Amniotic epithelial cell (primary cell): ENCODE data around the gene MFGE8.
"Not testable (repeated sequence)": the region's sequence is repeated elsewhere in the genome, so short reads cannot be mapped to it uniquely, and the experiment has no call there.

Experiments
- DNase-seq: peaks from one replicate; pipeline ENCODE4 v3.0.0-alpha.2; 2010; ENCODE audit warnings: low read depth

Gene MFGE8, protein sequence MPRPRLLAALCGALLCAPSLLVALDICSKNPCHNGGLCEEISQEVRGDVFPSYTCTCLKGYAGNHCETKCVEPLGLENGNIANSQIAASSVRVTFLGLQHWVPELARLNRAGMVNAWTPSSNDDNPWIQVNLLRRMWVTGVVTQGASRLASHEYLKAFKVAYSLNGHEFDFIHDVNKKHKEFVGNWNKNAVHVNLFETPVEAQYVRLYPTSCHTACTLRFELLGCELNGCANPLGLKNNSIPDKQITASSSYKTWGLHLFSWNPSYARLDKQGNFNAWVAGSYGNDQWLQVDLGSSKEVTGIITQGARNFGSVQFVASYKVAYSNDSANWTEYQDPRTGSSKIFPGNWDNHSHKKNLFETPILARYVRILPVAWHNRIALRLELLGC

DNA sequence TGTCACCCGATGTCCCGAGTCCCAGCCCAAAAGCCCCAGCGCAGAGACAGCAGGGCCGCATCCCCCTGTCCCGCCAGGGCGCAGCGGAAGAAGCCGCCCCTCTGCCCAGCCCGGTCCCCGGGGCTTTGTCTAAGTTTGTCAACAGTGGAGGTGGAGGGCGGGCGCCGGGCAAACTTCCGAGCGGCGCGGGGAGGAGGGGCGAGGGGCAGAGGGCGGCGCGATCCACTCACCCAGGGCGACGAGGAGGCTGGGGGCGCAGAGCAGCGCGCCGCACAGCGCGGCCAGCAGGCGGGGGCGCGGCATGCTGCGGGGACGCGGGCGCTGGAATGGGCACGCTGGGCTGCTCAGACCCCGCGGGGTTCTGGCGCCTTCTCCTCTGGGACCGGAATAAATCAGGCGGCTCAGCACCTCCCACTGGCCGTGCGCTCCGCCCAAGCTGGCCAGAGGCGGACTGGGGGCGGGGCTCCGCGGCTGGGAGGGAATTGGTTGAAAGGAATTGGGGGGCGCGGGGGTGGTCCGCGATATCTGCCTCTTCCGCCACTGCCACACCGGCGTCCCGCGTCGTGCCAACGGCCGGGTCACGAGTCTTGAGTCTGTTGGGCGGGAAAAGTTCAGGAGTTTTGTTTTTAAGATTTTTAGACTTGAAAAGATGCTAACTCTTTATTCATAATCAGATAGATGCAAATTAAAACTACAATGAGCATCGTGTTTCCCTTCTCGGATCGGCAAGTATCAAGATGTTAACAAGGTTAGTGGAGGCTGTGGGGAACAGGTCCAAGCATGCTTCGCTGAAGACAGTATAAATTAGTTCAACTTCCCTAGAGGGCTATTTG lies at the start of gene MFGE8:
TSS of gene MFGE8 (minus strand) at position 363 of the 833 bp plus-strand sequence. CDS start at position 303, 60 bp downstream.
- peak; percentile 75 for DNase-seq

DNA sequence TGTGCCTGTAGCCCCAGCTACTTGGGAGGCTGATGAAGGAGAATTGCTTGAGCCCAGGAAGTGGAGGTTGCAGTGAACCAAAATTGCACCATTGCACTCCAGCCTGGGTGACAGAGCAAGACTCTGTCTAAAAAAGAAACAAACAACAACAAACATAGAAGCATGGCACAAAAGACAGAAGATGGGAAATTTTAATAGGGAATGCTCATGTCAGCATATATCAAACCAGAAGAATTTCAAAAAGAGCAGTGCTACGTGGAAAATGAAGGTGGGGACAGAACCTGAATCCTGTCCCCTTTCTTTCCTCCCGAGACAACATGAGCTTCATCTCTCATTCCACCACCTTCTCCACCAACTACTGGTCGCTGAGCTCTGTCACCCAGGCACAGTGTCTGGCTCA lies 46.3 kb upstream of the MFGE8 start:
- DNase-seq, result no peak

DNA sequence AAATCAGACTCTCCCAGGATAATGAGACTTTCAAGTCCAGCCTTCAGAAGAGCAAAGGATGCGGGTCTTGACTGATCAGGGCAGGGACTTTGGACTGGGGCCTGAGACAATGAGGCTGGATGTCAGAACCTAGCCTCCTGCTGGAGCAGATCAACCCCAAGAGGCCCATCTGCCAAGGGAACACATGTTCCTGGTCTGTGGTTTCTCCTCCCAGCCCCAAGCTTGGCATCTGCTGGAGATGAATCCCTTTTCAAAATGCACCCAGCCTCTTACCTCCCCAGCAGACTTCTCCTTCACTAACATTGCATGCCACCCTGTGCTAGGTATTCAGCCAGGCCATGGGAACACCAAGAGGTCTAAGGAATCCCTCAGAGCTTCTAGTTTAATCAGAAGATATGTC lies 43.7 kb upstream of the MFGE8 start:
- peak; percentile 20 for DNase-seq

DNA sequence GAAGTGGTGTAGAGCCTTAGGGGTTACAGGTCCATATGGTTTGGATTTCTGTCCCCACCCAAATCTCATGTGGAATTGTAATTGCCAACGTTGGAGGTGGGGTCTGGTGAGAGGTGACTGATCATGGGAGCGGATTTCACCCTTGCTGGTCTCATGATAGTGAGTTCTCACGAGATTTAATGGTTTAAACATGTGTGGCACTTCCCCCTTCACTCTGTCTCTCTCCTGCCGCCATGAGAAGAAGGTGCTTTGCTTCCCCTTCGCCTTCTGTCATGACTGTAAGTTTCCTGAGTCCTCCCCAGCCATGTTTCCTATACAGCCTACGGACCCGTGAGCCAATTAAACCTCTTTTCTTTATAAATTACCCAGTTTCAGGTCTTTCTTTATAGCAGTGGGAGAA lies 43.1 kb upstream of the MFGE8 start:
- no peak for DNase-seq

DNA sequence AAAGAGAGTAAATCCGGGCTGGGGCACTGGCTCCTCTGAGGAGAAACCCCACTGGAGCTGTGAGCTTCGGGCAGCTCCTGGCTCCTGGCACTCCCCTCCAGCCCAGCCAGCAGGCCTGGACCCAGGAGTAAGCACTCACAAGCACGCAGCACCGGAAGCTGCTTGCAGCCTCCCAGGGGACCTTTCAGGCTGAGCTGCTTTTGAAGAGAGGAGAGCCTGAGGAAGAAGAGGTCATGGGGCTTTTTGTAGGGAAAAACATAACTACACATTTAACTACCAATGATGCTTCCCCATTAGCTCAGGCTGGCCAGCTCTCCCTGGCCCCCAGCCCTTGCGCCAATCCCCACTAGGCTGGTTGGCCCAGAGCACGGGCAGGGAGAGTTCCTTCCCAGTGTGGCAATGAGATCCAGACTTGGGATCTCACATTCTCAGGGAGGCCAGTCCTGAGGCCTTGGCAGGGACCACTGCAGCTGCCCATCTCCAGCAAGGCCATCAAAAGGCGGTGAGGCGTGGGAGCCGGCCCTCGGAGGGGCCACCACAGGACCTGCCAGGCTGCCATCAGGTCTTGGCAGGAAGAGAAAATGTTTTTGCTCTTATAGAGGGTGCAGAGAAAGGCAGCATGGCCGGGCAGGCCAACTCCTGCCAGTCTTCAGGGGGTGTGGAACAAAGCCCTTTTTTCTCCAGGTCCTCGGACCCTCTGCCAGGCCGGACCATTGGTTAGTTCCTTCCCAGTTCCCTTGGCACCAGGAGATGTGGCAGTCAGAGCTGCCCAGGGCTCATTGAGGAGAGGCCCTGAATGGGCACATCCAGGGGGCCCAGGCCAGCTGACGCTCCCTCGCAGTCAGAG lies 41.5 kb upstream of the MFGE8 start:
- no peak for DNase-seq

DNA sequence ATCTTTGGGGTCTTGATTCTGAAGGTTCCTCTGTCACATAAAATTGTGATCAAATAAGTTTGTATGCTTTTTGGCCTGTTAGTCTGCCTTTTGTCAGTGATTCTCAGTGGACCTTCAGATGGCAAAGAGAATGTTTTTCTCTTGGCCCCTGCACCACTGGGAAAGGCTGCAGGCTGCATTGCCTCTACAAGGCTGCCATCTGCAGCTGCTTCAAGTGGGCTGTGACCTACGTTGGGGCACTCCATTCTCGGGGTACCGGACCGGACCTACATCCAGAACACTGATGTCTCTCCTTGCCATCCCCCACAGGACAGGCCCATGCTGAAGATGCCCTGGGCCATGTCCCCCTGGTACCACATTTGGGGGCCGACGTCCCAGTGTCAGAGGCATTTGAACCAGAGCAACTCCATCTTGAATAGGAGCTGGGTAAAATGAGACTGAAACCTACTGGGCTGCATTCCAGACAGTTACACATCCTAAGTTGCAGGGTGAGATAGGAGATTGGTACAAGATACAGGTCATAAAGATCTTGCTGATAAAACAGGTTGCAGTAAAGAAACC lies 37.5 kb upstream of the MFGE8 start:
- no peak for DNase-seq

DNA sequence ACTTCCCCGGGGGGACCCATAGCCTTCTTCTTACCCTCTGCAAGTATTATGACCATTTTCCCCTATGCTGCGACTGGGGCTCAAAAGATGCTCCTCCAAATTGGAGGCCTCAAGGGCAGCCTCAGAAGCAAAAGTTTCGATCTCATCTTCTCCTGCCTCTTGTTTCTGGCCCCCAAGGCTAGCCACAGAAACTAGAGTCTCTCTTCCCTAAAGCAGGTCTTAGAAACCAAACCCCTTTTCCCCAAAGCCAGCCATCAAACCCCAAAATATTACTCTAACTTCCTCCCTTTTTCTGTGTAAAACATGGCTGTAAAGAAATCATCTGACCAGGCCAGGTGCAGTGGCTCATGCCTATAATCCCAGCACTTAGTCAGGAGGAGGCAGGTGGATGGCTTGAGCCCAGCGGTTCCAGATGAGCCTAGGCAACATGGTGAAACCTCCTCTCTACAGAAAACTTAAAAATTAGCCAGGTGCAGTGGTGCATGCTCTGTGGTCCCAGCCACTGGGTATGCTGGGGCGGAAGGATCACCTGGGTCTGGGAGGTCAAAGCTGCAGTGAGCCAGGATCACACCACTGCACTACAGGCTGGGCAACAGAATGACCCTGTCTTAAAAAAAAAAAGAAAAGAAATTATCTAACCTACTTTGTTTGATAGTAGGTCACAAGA lies 36.7 kb upstream of the MFGE8 start:
- DNase-seq, result no peak

DNA sequence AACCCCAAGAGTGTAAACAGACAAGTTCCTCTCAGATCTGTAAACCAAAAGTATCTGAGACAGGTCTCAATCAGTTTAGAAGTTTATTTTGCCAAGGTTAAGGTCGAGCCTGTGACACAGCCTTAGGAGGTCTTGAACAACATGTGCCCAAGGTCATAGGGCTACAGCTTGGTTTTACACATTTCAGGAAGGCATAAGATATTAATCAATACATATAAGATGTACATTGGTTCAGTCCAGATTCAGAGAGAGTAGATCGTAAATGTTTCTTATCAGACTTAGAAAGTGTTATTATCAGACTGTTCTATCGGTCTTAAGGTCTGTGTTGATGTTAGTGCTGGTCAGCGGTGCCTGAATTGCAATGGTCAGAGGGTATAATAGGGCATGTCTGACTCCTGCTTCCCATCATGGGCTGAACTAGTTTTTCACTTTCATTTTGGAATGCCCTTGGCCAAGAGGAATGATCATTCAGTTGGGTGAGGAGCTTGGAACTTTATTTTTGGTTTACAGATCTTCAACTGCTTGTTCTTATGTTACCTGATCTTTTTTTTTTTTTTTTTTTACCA lies 27.0 kb upstream of the MFGE8 start:
- peak; percentile 38 for DNase-seq

DNA sequence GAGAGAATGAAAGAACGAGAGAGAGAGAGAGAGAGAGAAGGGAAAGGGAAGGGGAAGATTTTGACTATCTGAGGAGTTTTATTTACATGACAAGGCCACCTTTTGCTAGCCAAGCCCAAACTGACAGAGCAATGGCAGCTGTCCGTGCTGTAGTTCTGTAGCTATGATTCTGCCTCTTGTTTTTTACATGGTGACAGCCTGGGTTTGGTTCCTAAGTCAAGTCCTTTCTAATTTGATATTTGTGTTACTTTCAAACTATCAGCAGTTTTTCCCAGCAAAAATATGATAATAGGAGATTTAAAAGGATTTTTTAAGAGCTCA lies 26.3 kb upstream of the MFGE8 start:
- DNase-seq, result no peak

DNA sequence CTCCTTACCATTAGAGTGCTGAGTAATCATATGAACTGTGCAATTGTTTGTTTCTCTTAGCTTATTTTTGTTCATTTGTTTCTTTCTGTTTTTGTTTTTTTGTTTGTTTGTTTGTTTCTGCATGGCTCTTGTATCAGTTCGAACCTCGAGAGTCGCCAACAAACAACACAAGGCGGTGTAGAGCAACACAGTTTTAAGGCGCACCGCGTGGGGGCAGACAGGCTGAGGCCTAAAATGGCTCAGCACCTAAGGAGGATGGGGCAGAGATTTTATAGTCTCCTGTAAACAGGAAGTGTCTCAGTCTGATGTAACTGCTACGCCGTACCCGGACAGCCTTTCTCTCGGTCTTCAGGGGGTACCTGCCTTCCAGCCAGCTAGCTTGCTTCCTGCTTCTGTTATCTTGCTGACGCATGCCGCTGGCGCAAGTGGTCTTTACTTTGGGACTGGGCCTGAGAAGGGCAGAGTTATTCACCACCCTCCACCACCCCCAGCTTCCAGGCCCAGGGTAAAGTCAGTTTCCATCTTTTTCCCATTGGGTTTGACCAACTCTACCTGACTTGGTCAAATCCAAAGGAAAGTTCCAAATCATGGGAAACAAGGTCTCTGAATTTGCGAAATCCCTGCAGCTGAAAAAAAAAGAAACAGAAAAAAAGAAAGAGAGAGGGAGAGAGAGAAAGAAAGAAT lies 25.8 kb upstream of the MFGE8 start:
- DNase-seq, result no peak

DNA sequence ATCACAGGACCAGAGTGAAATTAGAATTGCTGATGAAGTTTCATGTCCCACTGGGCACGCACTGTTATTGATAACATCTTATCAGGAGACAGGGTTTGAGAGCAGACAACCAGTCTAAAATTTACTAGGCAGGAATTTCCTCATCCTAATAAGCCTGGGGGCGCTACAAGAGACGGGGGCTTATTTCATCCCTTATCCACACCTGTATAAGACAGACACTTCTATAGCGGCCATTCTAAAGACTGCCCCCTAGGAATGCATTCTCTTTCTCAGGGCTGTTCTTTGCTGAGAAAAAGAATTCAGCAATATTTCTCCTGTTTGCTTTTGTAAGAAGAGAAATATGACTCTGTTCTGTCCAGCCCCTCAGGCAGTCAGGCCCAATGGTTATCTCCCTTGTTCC lies 21.3 kb upstream of the MFGE8 start:
- DNase-seq, result not testable (repeated sequence)

DNA sequence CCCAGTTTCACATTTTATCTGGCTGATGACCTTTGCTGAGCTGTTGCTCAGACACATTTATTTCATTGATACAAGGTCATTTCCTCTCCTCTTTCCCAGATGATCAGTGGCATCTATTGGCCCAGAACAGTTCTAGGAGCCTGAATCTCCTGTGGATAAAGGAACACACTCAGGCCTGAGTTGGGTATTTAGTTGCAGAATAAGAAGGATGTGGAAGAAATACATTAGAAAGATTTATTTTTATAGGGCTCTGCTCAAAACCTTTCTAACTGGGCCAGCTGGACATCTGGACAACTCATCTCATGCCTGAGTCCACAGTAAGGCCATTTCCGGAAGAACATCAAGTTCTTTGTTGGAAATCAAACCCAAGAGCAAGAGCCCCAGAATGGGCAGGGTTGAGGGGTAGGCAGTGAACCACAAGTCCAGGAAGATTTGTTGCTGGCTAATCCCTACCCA lies 19.7 kb upstream of the MFGE8 start:
- no peak for DNase-seq

DNA sequence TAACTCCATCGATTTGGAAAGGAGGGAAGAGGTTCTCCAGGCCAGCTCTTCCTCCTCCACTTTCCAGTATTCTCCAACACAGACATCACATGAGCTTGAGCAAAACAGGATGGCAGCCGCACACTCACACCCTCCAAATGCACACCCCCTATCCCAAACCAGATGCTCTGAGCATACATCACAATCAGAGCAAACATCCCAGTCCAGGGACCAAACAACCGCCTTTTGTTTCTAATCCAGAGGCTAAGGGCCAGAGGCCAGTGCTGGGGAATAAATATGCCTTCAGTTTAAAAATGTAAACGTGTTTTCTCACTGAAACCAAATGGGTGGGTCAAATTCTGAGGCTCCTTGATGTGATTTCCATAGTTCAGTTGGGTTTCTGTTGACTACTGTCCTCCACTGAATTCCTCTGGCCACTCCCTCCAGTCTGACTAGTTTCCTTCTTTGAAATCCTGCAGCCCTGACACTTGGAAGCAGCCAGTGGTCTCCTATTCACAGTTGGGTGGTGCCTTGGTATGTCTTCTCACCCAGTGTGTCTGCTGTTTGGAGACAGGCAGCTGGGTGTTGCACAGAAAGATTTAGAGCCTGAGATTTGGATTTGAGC lies 19.2 kb upstream of the MFGE8 start:
- DNase-seq, result no peak

DNA sequence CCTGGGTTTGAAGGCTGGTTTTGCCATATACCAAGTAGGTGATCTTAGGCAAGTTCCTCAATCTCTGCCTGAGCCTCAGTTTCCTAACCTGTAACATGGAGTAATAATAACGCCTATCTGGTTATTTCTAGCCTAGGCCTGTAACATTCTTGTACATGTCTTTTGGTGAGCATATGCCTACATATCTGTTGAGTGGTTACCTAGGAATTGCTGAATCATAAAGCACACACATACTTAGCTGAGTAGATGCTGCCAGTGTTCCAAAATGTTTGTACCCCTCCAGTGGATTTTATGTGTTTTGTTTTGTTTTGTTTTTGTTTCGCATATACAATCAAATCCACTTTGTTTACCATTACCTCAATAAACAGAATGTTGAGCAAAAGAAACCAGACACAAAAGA lies 17.4 kb upstream of the MFGE8 start:
- DNase-seq, result no peak

DNA sequence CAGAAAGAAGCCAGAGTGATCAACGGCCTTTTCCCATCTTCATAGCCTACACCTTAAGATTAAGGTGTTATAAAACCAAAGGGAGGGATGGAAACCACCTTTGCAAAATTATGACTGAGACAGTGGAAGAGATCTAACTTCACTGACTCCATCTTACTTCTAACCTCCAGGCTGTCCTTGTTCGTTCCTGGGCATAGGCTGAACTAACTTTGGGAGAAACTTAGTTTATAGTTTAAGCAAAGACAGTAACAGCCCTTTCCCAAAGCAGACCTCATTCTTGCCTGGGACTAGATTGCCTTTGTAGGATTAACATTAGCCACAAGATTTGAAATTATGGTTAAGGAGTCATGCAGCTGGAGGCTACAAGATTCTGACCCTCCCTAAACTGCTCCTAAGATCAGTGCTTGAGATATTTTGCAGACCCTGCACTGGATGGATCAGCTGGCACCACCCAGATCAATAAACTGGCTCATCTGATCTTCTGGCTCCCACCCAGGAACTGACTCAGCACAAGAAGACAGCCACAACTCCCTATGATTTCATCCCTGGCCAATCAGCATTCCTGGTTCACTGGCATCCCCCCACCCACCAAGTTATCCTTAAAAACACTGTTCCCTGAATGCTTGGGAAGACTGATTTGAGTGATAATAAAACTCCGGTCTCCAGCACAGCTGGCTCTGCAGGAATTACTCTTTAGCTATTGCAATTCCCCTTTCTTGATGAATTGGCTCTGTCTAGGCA lies 16.3 kb upstream of the MFGE8 start:
- peak; percentile 45 for DNase-seq

DNA sequence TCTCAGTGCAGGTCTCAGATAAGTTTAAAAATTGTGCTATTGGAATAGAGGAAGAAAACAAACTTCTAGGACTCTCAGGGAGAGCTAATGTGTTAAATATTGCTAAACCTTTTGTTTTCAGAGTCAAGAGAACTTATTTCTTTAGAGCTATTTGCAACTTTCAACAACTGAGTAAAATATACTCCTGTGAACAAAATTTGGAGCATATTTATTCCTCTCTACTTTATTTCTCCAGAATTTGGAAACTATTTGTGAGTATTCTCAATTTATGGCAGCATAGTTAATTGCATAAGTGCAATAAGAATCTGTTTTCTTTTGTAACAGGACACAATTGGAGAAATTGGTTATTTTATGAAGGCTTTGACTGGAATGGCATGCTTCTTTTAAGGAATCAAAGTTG lies 15.0 kb upstream of the MFGE8 start:
- DNase-seq, result not testable (repeated sequence)

DNA sequence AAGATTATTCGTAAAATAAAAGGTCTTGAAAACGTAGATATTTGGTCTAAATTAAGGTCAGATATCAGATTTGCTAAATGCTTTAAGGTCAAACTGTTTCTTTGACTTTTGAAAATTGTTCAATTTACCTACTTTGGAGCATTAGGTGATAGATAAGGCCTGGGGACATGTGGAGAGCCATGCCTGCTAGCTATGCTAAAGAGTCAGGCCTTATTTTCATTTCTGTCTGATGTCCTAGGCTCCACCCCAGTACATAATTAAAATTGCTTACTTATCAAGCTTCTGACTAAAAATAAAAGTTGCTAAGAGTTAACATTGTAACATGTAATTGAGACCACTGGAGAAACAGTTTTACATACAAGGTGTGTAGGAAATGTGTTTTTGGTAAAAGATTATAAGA lies 12.5 kb upstream of the MFGE8 start:
- not testable (repeated sequence) for DNase-seq

DNA sequence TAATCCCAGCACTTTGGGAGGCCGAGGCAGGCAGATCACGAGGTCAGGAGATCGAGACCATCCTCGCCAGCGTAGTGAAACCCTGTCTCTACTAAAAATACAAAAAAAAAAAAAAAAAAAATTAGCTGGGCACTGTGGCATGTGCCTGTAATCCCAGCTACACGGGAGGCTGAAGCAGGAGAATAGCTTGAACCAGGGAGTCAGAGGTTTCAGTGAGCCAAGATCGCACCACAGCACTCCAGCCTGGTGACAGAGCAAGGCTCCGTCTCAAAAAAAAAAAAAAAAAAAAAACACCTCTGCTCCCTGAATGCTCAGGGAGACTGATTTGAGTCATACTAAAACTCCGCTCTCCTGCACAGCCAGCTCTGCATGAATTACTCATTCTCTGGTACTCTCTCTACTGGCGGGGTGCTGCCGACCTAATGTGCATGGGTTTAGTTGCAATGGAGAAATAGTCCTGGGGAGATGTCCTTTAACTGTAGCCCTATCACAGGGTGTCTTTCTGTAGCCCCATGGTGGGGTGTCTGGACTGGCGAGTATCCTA lies 7.8 kb upstream of the MFGE8 start:
- DNase-seq, result peak; percentile 82
